ENCODE results near the gene TBXA2R. TPM values are rescaled to one million over a fixed set of nuclear protein-coding genes. Genes with fewer than 3 reads are reported as not detected.

Gene TBXA2R
- total and polyA plus RNA-seq, 8 donors = 0.42 to 1.5 (median 0.73) TPM

DNA sequence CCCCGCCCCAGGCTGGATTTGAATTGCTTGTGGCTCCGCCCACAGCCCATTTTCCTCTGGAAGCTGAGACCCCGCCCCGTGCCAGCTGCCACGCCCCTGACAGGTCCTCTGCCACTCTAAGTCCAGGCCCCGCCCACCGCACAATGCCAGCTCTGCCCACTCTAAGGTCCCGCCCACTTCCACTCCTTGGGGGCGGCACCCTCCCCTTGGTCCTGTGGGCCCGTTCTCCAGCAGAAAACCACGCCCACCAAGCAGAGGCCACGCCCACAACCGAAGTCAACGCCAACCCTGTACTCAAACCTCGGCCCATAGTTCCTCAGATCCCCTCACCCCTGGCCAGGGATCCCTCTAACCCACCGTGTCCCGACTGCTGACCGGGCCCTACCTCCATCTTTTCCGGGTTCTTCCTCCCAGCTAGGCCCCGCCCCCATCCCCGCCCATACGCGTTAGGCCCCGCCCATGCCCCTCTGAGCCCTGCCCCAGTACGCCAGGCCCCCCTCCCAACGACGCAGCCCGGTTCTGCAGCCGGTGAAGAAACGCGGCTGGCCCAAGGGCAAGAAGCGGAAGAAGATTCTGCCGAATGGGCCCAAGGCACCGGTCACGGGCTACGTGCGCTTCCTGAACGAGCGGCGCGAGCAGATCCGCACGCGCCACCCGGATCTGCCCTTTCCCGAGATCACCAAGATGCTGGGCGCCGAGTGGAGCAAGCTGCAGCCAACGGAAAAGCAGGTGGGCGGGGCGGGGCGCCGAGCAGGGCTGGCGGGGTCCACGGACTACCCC is 32.6 kb downstream of the TBXA2R start:
- ATAC-seq (peak; percentile 5 to 35 (median 23)), DNase-seq (peak; percentile 70 to 94 (median 82)), FAIRE-seq (no peak)
- Histone ChIP-seq H3K4me3 (peak overlapping the region; percentile 83 to 96 (median 92)), H3K4me1 (no peaks in the 10 kb centered on the region), H3K36me3 (no peaks in the 10 kb centered on the region), H3K27ac (no peak overlapping the region), H3K9me3 (no peaks in the 10 kb centered on the region), H3K27me3 (no peaks in the 10 kb centered on the region)
- TF ChIP-seq, protein P1, sequence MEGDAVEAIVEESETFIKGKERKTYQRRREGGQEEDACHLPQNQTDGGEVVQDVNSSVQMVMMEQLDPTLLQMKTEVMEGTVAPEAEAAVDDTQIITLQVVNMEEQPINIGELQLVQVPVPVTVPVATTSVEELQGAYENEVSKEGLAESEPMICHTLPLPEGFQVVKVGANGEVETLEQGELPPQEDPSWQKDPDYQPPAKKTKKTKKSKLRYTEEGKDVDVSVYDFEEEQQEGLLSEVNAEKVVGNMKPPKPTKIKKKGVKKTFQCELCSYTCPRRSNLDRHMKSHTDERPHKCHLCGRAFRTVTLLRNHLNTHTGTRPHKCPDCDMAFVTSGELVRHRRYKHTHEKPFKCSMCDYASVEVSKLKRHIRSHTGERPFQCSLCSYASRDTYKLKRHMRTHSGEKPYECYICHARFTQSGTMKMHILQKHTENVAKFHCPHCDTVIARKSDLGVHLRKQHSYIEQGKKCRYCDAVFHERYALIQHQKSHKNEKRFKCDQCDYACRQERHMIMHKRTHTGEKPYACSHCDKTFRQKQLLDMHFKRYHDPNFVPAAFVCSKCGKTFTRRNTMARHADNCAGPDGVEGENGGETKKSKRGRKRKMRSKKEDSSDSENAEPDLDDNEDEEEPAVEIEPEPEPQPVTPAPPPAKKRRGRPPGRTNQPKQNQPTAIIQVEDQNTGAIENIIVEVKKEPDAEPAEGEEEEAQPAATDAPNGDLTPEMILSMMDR (IDR thresholded peaks at IDR 0.05) = no peak
- intact Hi-C loops (cut with DNase I) = no loop called here
- 64 to 73% methylated on average over 50 to 55 of the region's 55 CpGs for WGBS, 2 donors

DNA sequence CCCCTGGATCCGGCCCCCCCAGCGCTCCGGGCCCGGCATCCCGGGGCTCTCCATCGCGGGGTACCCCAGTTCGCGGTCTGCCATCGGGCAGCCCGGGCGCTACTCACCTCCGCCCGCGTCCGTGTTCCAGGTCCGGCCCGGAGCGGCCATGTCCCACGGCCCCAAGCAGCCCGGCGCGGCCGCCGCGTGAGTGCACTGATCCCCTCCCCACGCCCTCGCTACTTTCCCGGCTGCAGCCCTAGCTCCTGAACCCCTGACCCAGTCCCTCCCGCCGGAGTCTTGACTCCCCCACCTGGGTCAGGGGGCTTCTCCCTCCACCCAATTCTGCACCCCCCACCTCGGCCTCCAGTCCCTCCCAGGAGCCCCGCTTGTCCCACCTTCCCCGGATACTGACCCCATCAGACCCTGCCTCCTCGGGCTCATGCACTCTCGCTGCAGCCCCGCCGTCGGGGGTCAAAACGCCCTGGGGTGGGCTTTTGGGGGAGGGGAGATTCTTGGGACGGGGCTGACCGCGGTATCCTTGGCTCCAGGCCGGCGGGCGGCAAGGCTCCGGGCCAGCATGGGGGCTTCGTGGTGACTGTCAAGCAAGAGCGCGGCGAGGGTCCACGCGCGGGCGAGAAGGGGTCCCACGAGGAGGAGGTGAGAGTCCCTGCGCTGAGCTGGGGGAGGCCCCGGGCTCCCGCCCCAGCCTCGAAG is 33.4 kb downstream of the TBXA2R start:
- DNase-seq (peak in 3 of 6 donors; percentile 43 to 86 (median 72)), FAIRE-seq (no peak), ATAC-seq (peak; percentile 5 to 23 (median 18))
- WGBS, 2 donors = 1 to 2% methylated on average over 47 to 60 of the region's 60 CpGs
- Histone ChIP-seq H3K4me1 (no peaks in the 10 kb centered on the region), H3K27ac (peak overlapping the region in 3 of 4 donors; percentile 48 to 68 (median 66)), H3K9me3 (no peaks in the 10 kb centered on the region), H3K36me3 (no peaks in the 10 kb centered on the region), H3K4me3 (peak overlapping the region; percentile 83 to 96 (median 92)), H3K27me3 (no peaks in the 10 kb centered on the region)
- intact Hi-C loops (cut with DNase I) = no loop called here
- TF ChIP-seq, protein P1 (IDR thresholded peaks at IDR 0.05) = no peak

DNA sequence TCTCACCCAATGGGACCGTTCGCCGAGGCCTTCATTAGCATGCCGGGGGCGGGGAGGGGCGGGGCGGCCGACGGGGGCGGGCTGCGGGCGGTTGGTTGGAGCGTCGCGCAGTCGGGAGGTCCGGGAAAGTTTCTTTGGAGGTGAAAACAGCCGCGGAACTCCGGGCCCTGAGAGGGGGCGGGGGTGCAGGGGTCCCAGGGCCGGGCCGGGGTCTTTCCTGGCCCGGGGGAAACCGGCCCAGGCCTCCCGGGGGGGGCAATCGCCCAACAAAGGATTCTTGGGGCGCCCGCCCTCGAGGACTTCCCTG is 33.9 kb downstream of the TBXA2R start, which contains the start of gene HMG20B:
TSS of gene HMG20B (plus strand) at position 90 of the 307 bp plus-strand sequence. CDS start 366 bp downstream, outside the sequence.
- peak within 1 kb of the TSS in 3 of 4 donors; percentile 48 to 68 (median 66) for H3K27ac ChIP-seq
- no peak for DNase-seq
- H3K27me3 ChIP-seq = no peaks in the 10 kb centered on the region
- no peak for ATAC-seq
- no peaks in the 10 kb centered on the region for H3K36me3 ChIP-seq
- FAIRE-seq = no peak
- TF ChIP-seq, protein P1 (IDR thresholded peaks at IDR 0.05) = no peak
- no peaks in the 10 kb centered on the region for H3K9me3 ChIP-seq
- 1 to 2% methylated on average over 17 to 30 of the region's 30 CpGs for WGBS, 2 donors
- peak within 1 kb of the TSS; percentile 83 to 96 (median 92) for H3K4me3 ChIP-seq
- intact Hi-C loops (cut with DNase I) = no loop called here
- H3K4me1 ChIP-seq = no peaks in the 10 kb centered on the region

DNA sequence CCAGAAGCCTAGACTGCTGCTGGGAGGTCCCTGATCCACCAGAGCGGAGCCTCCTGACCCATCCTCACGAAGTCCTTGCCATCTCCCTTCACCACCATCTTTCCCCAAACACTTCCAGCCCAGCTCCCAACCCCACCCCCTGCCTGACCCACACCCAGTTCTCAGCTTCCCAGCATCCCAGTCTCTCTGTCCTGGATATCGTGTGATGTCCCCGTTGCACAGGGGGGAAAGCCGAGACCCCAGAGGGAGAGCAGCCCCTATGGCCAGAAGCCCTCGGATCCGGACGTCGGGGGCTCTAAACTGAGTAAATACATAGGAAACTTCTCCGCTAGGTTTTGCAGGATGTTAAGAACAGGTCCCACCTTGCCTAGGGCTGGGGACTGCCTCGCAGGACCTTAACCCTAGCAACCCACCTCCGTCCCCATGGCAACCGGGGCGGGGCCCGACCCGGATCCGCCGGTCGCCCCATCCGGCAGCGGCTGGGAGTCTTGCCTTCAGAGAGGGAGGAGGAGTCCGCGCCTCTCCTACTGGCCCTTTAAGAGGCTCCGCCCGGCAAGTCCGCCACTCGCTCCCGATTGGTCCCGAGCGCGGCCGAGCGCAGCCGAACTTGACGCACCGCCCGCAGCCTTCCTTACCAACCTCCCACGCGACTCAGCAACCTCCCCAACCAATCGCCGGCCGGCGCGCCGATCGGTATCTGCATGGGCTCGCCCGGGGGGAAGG is 34.4 kb downstream of the TBXA2R start:
- H3K36me3 ChIP-seq = no peaks in the 10 kb centered on the region
- peak; percentile 95 to 97 (median 96) for ATAC-seq
- no peak overlapping the region for H3K27ac ChIP-seq
- peak overlapping the region; percentile 10 to 96 (median 92) for H3K4me3 ChIP-seq
- DNase-seq = peak; percentile 99 to 100 (median 100)
- 2 to 3% methylated on average over 48 of the region's 48 CpGs for WGBS, 2 donors
- intact Hi-C loops (cut with DNase I) = no loop called here
- FAIRE-seq = peak; percentile 95
- no peaks in the 10 kb centered on the region for H3K4me1 ChIP-seq
- H3K9me3 ChIP-seq = no peaks in the 10 kb centered on the region
- TF ChIP-seq, protein P1 (IDR thresholded peaks at IDR 0.05) = no peak
- H3K27me3 ChIP-seq = no peaks in the 10 kb centered on the region

All from pancreas (tissue), 10 donors.